Endothelial cell of umbilical vein (primary cell): ENCODE results near the gene REEP1. TPM values are rescaled to one million over a fixed set of nuclear protein-coding genes. Genes with fewer than 3 reads are reported as not detected.

Experiments used
- BruUV-seq: library from RNA; stranded (reverse); fragments of 400-500 nt; replicated peaks from 2 replicates; lab custom pipeline; 2021; lab: Mats Ljungman, UMichigan
- CTCF ChIA-PET: fragments of 300-600, 350-600 bp; sonication (Branson Sonifier 250); formaldehyde crosslinking; loops from one replicate; lab custom pipeline; 2021; ENCODE audit warnings: antibody characterized with exemption, inconsistent platforms; lab: Charles Lee
- POLR2A ChIA-PET: fragments of 300-600, 350-600 bp; sonication (Branson Sonifier 250); formaldehyde crosslinking; loops from one replicate; lab custom pipeline; 2021; ENCODE audit warnings: antibody characterized with exemption, inconsistent platforms; lab: Charles Lee
- DNase-seq: peaks from one replicate; pipeline ENCODE4 v3.0.0-alpha.2; 2011; ENCODE audit warnings: low read depth, low spot score
- FAIRE-seq: peaks from 2 replicates; lab custom pipeline; 2011; peaks lifted over from hg19 to GRCh38; lab: Jason Lieb, UNC
- H2AFZ ChIP-seq: 2 replicates; pipeline ENCODE4 v1.6.0; 2012; ENCODE audit warnings: low read depth, low read length, control low read depth, inconsistent platforms
- H3K27ac ChIP-seq: 2 replicates; pipeline ENCODE4 v1.5.1; 2011; ENCODE audit warnings: low read depth, mild to moderate bottlenecking, control low read depth, low read length, moderate library complexity; ENCODE audit not compliant: insufficient read depth
- H3K27me3 ChIP-seq, 2 experiments: 2 replicates each; pipeline versions ENCODE4 v1.6.0 to v1.6.1; 2011; ENCODE audit warnings: low read length in 2 of 2, mixed read lengths in 1 of 2; ENCODE audit not compliant: control insufficient read depth in 2 of 2, insufficient read depth in 2 of 2
- H3K36me3 ChIP-seq, 2 experiments: 2 replicates in 1 of 2; 3 replicates in 1 of 2; pipeline ENCODE4 v1.5.1; 2011; ENCODE audit warnings: low read length in 2 of 2, mild to moderate bottlenecking in 1 of 2, moderate library complexity in 1 of 2; ENCODE audit not compliant: control insufficient read depth in 2 of 2, insufficient read depth in 2 of 2; ENCODE audit errors: extremely low read depth in 1 of 2
- H3K4me1 ChIP-seq: 3 replicates; pipeline ENCODE4 v1.5.1; 2011; ENCODE audit warnings: mild to moderate bottlenecking, low read length; ENCODE audit not compliant: control insufficient read depth, insufficient read depth; ENCODE audit errors: extremely low read depth
- H3K4me2 ChIP-seq: 2 replicates; pipeline ENCODE4 v1.6.1; 2011; ENCODE audit warnings: low read length, control low read depth, mixed read lengths; ENCODE audit not compliant: insufficient read depth
- H3K4me3 ChIP-seq, 3 experiments: fragments of 200-600 bp in 1 of 3; sonication (generic), shearing (Covaris generic) in 1 of 3; replicated peaks in 1 of 3; 2 replicates each; pipeline ENCODE4 v1.5.1; 2011 to 2016; ENCODE audit warnings: control low read depth in 3 of 3, low read length in 3 of 3, mild to moderate bottlenecking in 2 of 3, inconsistent platforms in 1 of 3, low read depth in 1 of 3, moderate library complexity in 1 of 3; ENCODE audit not compliant: insufficient read depth in 1 of 3
- H3K79me2 ChIP-seq: 2 replicates; pipeline ENCODE4 v1.6.0; 2012; ENCODE audit warnings: low read length, inconsistent platforms; ENCODE audit not compliant: control insufficient read depth, insufficient read depth
- H3K9ac ChIP-seq: replicated peaks from 2 replicates; pipeline ENCODE3; 2011; ENCODE audit warnings: low read length, control low read depth; ENCODE audit not compliant: insufficient read depth; ENCODE audit errors: extremely low read depth
- H3K9me1 ChIP-seq: replicated peaks from 3 replicates; pipeline ENCODE4 v1.6.0; 2011; ENCODE audit warnings: mild to moderate bottlenecking, low read length; ENCODE audit not compliant: control insufficient read depth, insufficient read depth; ENCODE audit errors: extremely low read depth
- H3K9me3 ChIP-seq: replicated peaks from 2 replicates; pipeline ENCODE4 v1.5.1; 2012; ENCODE audit warnings: low read length, inconsistent platforms; ENCODE audit not compliant: control insufficient read depth, insufficient read depth
- H4K20me1 ChIP-seq: replicated peaks from 2 replicates; pipeline ENCODE3; 2011; ENCODE audit warnings: mild to moderate bottlenecking, low read length; ENCODE audit not compliant: control insufficient read depth, insufficient read depth; ENCODE audit errors: extremely low read depth
- EZH2 ChIP-seq: IDR thresholded peaks from 2 replicates; pipeline ENCODE4 v1.6.1; 2012; ENCODE audit warnings: borderline replicate concordance, low read depth, mild to moderate bottlenecking, moderate library complexity, low read length, inconsistent platforms; ENCODE audit not compliant: severe bottlenecking
- FOS ChIP-seq: IDR thresholded peaks from 2 replicates; pipeline ENCODE4 v1.6.1; 2011; ENCODE audit warnings: mild to moderate bottlenecking, low read length, moderate library complexity, borderline replicate concordance; ENCODE audit not compliant: insufficient read depth
- GATA2 ChIP-seq: IDR thresholded peaks from 2 replicates; pipeline ENCODE4 v1.7.0; 2011; ENCODE audit warnings: low read depth, mild to moderate bottlenecking, moderate library complexity, mixed read lengths, low read length; ENCODE audit not compliant: insufficient read length, insufficient read depth
- JUN ChIP-seq: IDR thresholded peaks from 2 replicates; pipeline ENCODE4 v1.6.1; 2011; ENCODE audit warnings: borderline replicate concordance, low read depth; ENCODE audit not compliant: insufficient read length, insufficient read depth
- MYC ChIP-seq: IDR thresholded peaks from one replicate; pipeline ENCODE4 v1.6.1; 2011; ENCODE audit warnings: mild to moderate bottlenecking, low read depth, low read length
- POLR2A ChIP-seq: IDR thresholded peaks from 2 replicates; pipeline ENCODE4 v1.6.1; 2012; ENCODE audit warnings: low read depth, mild to moderate bottlenecking, control low read depth, low read length
- POLR2AphosphoS5 ChIP-seq: IDR thresholded peaks from 2 replicates; pipeline ENCODE4 v1.6.1; 2012; ENCODE audit warnings: low read depth, mild to moderate bottlenecking, control low read depth, low read length, moderate library complexity; ENCODE audit not compliant: insufficient read depth
- dilution Hi-C: fragments of 300-500 bp; cut with MboI; formaldehyde crosslinking; loops from one replicate; pipeline ENCODE4 v1.15.0; 2019; ENCODE audit warnings: low sequenced_read_pairs; ENCODE audit not compliant: extremely low pct_ligation_motif_present
- intact Hi-C: fragments of 100-400 bp; cut with micrococcal nuclease; formaldehyde crosslinking; loops from one replicate; pipeline ENCODE4 v1.10.0; 2022
- polyA plus RNA-seq, 4 experiments: library from polyadenylated mRNA; depleted of rRNA in 3 of 4; stranded (reverse) in 3 of 4; unstranded in 1 of 4; fragments of >200 nt; gene quantifications; 2 replicates each; pipeline versions ENCODE4 v1.2.1 to v1.2.3, GENCODE V29; 2011 to 2012; ENCODE audit warnings: missing spikeins in 1 of 4
- total RNA-seq: library from RNA; stranded (reverse); gene quantifications from 2 replicates; pipeline ENCODE4 v1.2.3, GENCODE V29; 2021
- TF ChIP-seq, protein P1 (sequence below), 2 donors: IDR thresholded peaks; 1 replicate in 1 of 2; 2 replicates in 1 of 2; pipeline ENCODE4 v1.5.1; 2011; ENCODE audit warnings: low read length in 2 of 2, mild to moderate bottlenecking in 2 of 2, moderate library complexity in 2 of 2, control low read depth in 1 of 2, inconsistent platforms in 1 of 2, low read depth in 1 of 2; ENCODE audit not compliant: insufficient read depth in 1 of 2; ENCODE audit errors: extremely low read depth in 1 of 2
- TF ChIP-seq, protein P2 (sequence below): IDR thresholded peaks from 2 replicates; pipeline ENCODE4 v1.6.1; 2011; ENCODE audit not compliant: insufficient read depth, insufficient read length

REEP1 gene
- total and polyA plus RNA-seq, 2 donors (not counting 3 experiments of a cell fraction or from before 2014, with no cell fraction given): 0.11 to 0.53 TPM

DNA sequence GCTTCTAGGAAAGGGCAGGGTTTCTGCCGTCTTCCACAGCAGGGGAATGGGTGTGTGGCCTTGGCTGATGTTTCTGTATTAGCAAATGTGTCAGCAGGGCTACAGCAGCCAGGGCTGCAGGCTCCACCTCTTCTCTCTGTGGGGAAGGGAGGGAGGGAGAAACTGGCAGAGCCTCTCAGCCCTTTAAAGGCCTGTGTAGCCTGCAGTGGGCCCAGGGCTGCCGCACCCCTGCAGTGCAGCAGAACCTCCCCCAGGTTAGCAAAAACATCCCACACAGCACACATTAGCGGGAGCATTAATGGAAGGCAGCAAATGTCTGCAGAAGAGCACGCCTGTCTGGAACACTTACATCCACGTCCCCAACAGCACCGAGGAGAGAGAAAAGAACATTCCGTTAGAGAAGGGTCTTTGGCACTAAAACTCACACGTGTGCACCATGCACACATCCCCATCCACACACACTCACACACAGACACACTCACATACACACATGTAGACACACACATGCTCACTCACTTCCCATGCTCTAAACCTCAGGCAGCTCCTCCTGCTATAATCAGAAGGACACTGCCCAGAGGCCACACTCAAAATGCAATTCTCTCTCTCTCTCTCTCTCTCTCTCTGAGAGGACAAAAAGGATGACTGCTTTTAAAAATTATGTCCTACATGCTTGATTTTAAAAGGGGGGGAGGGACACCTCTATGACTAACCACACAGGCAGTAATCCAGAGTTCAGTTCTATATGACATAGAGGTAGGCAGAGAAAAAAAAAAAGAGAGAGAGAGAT lies 114.1 kb downstream of the REEP1 start:
- dilution Hi-C loops (no loop called here), intact Hi-C loops (loop anchor here (5.0 kb wide), 1 partner anchor 74 kb away; no protein-coding TSS in a partner anchor)
- BruUV-seq: no TSS peak
- H3K79me2 ChIP-seq: no peaks in the 10 kb centered on the region
- H3K4me1 ChIP-seq: peaks cover 7% of the 10 kb centered on the region
- no peak overlapping the region for H3K27ac ChIP-seq
- H3K9me1 ChIP-seq: no peaks in the 10 kb centered on the region
- H3K9me3 ChIP-seq: no peaks in the 10 kb centered on the region
- TF ChIP-seq EZH2: no peak
- TF ChIP-seq, protein P1, sequence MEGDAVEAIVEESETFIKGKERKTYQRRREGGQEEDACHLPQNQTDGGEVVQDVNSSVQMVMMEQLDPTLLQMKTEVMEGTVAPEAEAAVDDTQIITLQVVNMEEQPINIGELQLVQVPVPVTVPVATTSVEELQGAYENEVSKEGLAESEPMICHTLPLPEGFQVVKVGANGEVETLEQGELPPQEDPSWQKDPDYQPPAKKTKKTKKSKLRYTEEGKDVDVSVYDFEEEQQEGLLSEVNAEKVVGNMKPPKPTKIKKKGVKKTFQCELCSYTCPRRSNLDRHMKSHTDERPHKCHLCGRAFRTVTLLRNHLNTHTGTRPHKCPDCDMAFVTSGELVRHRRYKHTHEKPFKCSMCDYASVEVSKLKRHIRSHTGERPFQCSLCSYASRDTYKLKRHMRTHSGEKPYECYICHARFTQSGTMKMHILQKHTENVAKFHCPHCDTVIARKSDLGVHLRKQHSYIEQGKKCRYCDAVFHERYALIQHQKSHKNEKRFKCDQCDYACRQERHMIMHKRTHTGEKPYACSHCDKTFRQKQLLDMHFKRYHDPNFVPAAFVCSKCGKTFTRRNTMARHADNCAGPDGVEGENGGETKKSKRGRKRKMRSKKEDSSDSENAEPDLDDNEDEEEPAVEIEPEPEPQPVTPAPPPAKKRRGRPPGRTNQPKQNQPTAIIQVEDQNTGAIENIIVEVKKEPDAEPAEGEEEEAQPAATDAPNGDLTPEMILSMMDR (IDR thresholded peaks at IDR 0.05; ENCODE audit: extremely low read depth in 1 of 2, insufficient read depth in 1 of 2, low read depth in 1 of 2, low read length in 2 of 2): no peak
- TF ChIP-seq GATA2: no peak
- TF ChIP-seq MYC: no peak
- no peak for TF ChIP-seq JUN
- no peak for TF ChIP-seq FOS
- TF ChIP-seq POLR2A: no peak
- no peak for TF ChIP-seq POLR2AphosphoS5
- TF ChIP-seq, protein P2, sequence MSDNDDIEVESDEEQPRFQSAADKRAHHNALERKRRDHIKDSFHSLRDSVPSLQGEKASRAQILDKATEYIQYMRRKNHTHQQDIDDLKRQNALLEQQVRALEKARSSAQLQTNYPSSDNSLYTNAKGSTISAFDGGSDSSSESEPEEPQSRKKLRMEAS: no peak
- DNase-seq (no peak), FAIRE-seq (no peak)
- no peaks in the 10 kb centered on the region for H4K20me1 ChIP-seq
- no peak overlapping the region for H3K4me2 ChIP-seq
- no peak overlapping the region for H2AFZ ChIP-seq
- CTCF ChIA-PET: no interaction called here
- POLR2A ChIA-PET: no interaction called here
- no peaks in the 10 kb centered on the region for H3K27me3 ChIP-seq
- no peaks in the 10 kb centered on the region for H3K36me3 ChIP-seq
- H3K9ac ChIP-seq: no peak overlapping the region
- no peak overlapping the region for H3K4me3 ChIP-seq
